NCI-H146 (cell line): ENCODE data around the gene MYH8.

Source experiments
- DNase-seq: peaks from one replicate; lab custom pipeline; 2025; lab: John Stamatoyannopoulos, UW

The MYH8 gene

DNA sequence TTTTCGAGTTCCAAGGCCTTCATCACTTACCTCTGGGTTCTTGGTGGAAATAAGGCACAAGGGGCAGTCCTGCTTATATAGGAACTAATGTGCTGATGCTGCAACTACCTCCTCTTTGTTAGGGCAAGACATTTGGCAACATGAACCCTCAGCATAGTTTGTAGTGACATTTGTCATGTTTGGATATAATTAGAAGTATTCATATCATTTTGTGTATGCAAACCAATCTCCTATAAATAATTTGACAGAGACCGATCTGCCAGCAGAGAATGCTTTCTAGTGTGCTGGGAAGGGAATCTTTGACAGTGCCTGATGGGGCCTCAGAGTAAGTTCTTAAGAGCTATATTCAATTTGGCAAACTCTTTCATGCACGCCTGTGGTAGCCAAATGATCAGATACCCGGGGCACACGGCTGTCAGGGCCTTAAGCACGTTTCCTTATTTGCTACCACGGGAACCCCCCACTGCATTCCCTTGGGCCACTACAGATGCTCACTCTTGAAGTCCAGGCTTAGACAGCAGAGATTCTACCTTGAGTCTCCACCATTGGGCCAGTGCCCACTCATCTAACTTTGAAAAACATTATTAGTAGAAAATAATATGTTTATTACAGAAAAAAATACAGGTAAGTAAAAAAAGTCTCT lies at the start of gene MYH8:
Gene MYH8, minus strand, starts transcription at position 51 of the 643 bp plus-strand sequence. CDS start 1,723 bp downstream, outside the sequence.
- DNase-seq = no peak

DNA sequence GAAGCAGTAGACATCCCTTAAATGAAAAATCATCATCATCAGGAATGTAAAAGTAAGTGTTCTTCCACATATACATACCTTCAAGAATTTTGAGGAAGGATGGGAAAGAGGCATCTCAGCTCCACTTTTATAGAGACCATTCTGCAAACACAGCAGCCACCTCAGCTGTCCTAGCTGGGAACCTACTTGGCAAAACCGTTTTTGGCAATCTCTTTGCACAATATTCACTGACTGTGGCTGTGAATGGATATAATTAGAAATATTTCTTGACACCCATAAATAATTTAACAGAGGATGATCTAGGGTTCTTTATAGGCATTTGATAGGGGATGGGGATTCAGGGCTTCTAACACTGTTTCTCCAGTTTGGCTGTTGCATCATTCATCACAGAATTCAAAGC lies 47.7 kb upstream of the MYH8 start, which contains the start of gene MYH4:
Gene MYH4, minus strand, starts transcription at position 101 of the 400 bp plus-strand sequence. CDS start 2,814 bp downstream, outside the sequence.
- no peak for DNase-seq

DNA sequence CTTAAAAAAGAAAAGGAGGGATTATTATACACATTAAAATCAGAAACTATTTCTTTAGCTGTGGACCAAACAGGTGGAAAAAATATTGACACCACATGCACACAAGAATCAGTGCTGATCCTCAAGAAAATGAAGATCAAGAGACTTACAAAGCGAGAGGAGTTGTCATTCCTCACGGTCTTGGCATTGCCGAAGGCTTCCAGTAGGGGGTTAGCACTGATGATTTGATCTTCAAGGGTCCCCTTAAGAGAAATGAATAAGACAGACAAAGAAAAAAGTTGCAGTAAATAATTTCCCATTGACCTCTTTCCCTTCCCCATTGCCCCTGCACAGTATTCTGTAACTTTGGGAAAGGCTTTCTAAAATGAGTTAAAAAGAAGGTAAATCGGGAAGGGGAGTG lies 41.7 kb upstream of the MYH8 start:
- no peak for DNase-seq

DNA sequence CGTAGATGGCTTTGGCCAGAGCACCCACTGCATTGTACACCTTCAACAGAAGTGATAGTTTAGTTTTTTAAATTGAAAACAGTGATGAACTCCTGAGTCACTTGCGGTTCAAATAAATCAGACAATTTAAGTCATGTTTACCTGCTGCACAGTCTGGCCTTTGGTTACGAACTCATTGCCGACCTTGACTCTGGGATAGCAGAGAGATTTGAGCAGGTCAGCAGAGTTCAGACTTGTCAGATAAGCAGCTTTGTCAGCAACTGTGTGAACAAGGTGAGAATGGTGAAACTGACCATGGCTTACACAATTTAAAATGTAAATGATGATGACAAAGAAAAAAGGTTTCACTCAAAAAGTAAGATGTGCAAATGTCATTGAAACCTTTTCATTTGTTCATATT lies 38.3 kb upstream of the MYH8 start:
- no peak for DNase-seq

DNA sequence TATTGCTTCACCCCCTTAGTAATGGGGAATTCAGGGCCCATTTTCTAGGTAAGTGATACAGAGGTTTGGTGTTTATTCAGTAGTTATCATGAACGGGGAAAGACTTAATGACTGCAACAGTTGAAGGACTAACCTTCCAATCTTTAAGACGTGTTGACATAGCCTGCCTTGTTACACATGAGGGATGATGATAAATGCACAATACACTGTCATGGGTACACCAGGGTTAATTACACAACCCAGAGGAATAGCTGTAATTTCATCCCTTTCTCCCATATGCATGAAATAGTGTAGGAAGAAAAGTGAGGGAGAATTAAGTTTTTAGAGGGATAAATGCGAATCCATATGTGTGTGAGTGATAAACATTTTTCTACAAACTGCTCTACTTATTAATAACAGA lies 37.0 kb upstream of the MYH8 start:
- no peak for DNase-seq

DNA sequence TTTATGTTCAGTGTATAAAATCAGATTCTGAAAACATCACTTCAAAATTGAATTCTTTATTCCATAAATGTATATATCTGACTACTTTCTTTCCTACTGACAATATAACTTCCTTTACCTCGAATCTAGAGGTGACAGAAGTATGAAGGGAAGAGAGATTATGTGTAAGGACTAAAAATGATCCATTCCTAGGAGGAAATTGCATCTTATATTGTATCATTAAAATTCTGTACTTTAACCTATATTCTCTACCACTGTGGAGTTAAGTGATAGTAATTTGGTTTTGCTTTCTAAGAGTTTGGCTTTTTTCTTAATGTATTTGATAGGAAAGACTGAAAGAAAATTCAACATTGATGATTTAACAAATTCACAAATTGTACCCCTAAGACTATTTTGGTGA lies 36.2 kb upstream of the MYH8 start:
- DNase-seq = no peak

DNA sequence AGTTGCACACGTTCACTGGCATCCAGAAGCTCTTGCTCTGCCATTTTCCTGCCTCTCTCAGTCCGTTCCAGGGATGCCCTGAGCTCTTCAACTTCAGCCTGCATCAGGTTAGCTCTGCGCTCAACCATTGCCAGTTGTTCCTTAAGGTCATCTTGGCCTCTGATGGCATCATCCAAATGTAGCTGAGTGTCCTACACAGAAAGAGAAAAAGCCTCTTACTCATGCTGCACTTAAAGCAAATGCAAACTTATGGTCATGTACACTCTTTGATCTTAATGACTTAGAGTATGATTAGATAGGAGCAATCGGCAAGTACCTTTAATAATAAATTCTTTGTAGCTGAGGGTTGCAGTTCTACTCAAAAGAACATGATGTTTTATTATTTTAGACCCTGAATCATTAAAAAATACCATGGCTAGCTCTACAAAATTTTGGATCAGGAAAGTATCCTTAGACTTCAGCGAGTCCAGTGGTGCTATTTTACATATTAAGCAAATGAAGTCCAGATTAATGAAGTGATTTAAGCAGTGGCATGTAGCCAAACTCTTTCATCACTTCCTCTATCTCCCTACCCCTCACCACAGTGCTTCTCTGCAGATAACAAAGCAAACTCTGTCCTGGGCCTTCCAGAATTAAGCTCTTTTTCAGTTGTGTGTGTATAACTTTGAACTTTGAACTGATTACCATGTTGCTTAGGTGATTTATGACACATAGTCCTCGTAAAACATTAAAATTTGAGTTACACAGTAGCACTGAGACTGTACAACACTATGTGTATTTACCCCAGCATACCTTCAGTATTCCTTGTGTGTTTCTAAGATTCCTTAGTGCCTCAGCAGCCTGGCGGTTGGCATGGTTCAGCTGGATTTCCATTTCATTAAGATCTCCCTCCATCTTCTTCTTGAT lies 25.5 kb upstream of the MYH8 start:
- DNase-seq = no peak

DNA sequence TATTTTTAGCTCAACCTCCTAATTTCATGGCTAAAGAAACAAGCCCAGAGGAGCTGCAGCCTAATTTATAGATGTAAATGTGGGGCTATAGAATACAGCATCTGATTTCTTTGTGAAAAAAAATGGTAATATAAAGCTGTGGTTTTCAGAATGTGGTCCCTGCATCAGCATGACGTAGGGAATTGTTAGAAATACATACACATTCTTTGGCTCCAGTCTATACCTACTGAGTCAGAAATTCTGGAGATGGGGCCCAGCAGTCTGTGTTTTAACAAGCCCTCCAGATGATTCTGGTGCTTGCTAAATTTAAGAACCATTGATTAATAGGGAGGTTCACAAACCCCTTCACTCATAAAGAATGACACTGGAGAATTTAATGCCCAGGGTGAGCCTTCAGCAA lies 18.1 kb upstream of the MYH8 start:
- DNase-seq = no peak

DNA sequence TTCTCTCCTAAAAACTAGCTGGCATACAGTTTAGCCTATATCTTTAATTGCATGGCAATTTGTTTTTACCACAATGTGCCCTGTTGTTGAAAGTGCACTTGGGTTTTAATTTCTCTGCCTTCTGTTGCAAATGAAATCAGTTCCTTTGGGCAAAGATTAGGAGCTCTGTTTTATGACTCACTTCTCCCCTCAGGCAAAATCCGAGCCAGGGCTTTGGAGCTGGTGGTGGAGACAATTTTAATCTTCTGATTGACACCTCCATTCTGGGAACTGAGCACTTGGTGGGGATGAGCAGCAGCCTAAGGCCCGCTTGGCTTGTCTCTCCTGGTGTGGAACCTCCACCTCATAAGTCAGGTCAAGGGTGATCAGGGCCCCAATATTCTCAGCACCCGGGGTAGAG lies 13.3 kb upstream of the MYH8 start:
- DNase-seq = no peak

DNA sequence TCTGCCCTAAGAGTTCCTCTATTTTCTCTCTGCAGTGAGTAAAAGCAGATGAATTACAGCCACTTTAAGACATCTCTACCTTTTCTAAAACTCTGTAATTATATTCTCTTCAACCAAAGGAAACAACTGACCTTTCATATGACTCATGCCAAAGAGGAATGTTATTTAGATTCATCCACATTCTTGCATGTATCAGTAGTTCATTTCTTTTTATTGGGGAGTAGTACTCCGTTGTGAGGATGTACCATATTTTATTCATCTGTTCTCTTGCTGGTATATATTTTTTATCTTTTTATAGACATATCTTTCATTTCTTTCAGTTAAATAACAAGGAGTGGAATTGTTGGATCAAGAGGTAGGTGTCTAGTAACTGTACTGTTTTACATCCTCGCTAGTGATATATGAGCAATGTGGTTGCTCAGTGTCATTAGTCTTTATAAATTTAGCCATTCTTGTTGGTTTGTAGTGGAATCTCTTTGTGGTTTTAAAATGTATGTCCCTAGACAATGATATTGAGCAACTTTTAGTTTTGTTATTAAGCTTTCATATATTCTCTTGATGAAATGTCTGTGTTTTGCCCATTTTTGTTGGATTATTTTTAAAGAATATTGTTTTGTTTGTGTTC lies 7.8 kb upstream of the MYH8 start:
- DNase-seq = no peak

DNA sequence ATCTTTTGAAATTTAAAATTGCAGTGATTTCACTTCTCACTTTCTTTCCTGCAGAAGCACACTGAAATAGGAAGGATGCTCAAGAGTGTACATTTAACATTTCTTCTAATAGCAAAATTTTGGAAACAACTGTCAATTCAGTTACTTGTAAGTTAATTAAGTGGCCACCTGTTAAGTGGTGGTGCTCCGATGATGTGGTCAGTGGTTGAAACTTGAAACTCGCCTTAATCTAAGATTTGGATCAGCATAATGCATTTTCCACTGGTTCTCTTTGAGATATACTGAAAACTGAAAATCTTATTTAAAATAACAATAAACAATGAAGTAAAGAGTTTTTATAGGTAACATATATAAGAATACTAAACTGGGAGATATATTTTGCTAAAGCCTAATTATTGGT lies 7.0 kb upstream of the MYH8 start:
- DNase-seq = no peak

DNA sequence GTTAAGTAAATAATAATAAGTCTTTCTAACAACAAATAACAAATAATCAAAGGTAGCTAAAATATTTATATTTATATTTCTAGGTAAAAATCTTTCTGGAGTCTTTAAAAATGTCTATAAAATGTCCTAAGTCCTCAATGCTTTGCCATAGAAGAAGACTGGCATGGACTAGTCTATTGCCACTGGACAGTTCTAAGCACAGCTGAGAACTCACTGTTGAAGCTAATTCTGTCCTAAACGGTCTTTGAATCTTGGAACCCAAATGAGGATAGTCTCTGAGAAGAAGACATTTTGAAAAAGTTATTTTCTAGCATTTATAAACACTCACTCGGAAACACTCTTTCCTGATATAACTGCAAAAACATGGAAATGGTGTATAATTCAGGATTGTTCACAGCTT lies 539 bp downstream of the MYH8 start:
- no peak for DNase-seq

DNA sequence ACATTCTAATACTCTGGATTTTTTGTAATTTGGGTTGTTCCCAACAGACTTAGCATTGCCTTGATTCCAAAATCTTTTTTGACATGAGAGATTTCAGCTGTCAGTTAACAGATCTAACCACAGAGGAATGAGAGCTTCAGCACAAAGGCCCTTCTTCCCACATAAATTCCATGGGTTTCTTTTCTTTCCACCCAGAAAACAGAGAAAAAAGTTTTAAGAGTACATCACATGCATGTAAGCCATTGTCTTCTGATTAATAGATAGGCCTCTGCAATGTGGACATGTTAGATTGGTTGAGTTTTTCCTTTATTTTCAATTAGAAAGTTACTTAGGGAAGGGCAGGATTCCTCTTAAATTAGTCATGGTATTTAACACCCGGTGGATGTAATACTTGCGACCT lies 939 bp downstream of the MYH8 start:
- no peak for DNase-seq

DNA sequence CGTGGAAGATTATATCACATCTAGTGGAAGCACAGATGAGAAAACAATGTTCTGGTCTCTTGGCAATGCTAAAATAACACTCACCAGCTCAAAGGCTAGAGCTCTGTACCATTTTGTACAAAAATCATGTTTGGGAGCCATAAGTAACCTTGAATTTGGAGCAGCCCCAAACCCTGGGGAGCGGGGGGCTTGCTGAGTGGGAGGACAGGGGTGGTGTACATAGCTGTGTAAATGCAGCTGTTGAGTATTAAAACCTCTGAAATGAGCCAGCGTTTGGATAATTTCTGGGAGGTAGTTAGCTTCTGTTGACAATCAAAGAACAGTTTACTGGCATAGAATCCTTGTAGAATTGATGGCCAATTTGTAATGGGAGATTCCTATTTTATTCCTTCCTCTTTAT lies 4.3 kb downstream of the MYH8 start:
- no peak for DNase-seq

DNA sequence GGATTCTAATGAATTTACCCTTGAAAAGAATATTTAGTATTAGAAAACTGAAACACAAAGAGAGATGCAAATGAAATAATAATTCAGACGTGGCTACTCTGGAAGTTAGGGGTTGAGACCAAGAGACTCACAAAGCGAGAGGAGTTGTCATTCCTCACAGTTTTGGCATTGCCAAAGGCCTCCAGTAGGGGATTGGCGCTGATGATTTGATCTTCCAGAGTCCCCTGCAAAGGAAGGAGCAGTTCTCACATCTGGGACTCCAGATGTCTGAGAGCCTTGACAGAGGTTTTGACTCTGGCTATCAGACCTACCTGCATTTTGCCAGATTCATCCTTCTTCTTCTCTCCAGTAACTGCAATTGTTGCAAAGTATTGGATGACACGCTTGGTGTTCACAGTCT lies 6.6 kb downstream of the MYH8 start:
- no peak for DNase-seq

DNA sequence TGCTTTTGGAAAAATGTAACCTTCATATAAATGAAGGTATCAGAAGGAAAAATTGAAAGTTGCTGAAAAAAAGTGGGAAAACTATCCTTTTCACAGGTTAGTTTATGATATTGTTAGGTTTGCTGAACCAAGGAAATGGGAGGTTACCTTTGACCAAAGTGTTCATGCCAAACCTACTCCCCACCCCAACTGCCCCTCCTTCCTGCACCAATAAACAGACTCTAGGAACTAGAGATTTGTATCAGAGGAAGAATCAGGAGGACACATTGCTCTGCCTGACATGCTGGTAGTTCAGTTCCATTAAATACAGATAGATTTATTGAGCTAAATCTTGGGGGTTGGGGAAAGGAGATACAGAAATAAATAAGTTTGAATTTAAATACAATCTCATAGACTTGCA lies 18.2 kb downstream of the MYH8 start:
- no peak for DNase-seq

DNA sequence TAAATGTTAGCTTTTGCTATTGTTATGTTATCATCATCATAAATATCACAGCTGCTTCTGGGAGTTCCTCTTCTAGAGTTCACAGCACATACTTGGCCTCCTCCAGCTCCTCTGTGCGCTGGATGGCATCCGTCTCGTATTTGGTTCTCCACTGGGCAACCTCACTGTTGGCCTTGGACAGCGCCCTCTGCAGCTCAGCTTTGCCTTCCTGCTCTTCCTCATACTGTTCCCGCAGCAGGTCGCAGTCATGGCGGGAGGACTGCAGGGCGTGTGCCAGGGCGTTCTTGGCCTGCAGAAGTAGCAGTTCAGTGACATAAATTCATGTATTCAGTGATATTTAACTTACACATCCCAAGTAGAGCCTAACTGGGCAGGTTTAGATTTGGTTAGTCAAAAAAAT lies 23.4 kb downstream of the MYH8 start:
- no peak for DNase-seq

DNA sequence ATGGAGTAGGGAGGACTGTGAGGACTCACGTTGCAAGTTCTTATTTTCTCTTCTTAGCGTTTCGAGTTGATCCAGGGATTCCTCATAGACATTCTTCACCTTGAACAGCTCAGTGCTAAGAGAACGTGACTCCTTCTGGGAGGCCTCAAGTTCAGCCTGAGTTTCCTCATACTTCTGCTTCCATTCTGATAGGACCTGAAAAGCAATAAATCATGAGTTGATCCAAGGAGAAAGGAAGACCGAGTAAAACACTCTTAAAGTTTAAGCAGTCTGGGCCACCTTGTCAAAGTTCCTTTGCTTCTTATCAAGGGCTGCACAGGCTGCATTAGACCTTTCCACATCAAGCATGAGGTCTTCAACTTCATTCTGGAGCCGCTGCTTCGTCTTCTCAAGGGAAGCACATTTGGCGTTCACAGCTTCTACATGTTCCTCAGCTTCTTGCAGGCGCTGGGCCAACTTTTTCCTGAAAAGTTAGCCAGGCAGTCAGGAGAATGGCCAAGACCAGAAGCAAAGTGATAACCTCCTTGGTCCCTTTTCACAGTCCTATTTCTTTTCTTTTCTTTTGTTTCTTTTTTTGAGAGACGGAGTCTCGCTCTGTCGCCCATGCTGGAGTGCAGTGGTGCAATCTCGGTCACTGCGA lies 25.1 kb downstream of the MYH8 start:
- no peak for DNase-seq

DNA sequence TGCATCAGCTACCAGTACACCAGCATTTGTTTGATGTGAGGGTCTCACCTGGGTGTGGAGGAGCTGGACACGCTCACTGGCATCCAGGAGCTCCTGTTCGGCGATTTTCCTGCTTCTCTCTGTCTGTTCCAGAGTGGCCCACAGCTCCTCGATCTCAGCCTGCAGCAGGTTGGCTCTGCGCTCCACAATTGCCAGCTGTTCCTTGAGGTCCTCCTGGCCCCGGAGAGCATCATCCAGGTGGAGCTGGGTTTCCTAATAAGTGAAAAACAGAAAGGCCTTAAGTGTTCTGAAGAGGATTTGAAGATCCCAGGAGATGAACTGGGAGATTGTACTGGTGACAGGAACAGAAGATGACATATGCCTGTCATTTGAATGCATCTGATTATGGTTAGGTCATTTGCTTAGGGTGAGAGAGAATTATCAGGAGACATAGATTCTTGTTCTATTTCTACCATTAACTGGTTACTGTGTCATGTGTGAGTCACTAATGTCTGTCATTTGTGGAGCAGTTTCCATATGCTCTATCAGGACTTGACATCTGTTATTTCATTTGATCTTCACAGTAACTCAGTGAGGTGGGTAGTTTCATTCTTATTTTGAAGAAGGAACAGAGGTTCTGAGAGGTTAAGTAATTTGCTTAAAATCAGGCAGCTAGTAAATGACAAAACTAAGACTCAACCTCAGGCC lies 27.4 kb downstream of the MYH8 start:
- no peak for DNase-seq

DNA sequence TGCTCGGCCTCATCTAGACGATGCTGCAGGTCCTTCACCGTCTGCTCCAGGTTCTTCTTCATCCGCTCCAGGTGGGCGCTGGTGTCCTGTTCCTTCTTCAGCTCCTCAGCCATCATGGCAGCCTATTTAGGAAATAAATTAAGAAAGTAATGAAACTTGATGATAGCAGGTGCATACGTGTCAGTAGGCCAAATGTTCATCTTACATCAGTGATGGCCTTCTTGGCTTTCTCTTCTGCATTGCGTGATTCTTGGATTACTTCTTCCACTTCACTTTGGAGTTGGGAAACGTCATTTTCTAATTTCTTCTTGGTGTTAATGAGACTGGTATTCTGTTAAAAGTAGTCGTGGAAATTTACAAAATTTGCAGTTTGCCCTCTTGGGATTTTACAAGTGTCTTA lies 28.9 kb downstream of the MYH8 start:
- DNase-seq = no peak

DNA sequence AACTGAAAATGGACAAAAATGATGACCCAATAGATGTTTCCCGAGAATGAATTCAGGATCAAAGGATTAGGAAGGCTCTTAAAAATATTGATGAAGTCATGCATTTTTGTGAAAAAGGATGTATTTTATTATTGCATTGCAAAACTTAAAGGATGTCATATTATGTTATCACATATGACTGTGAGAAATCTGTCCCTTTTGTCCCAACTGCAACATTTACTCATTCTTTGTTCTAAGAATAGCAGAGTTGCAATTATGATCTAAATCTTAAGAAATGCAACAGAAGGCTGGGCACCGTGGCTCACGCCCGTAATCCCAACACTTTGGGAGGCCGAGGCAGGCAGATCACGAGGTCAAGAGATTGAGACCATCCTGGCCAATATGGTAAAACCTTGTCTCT lies 35.9 kb downstream of the MYH8 start:
- DNase-seq = no peak

DNA sequence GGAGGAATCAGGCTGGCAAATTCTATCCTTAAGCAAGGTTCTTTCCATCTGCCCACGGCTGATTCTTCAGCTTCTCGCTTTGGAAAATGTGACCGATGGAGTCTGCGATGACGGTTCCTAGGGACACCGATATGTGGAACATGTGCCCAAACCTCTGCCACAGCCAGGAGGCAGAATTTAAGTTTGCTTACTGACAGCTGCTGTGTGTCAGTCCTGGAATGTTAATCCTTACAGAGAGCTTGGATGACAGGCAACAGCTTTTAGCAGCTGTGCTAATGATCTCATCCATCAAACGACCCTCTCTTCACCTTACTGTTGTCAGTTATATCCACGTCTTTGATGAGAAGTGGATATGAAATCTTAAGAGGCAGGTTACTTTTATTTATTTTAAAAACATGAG lies 37.6 kb downstream of the MYH8 start:
- no peak for DNase-seq
